KMS-11 (cell line): Measurements from ENCODE around the gene BPIFA1.
A peak's percentile ranks its signal among the peaks of the same experiment; 100 is the strongest.

Experiments used
- H2AFZ ChIP-seq: fragments of 200-600 bp; sonication (generic); 2 replicates; pipeline ENCODE4 v1.6.1; 2016; ENCODE audit warnings: antibody characterized with exemption, mixed run types, low read depth
- H3K27ac ChIP-seq: fragments of 200-600 bp; sonication (generic); 2 replicates; pipeline ENCODE4 v1.6.1; 2016; ENCODE audit warnings: mild to moderate bottlenecking, mixed run types
- H3K27me3 ChIP-seq: fragments of 200-600 bp; sonication (generic); 2 replicates; pipeline ENCODE4 v1.6.1; 2017; ENCODE audit warnings: mild to moderate bottlenecking, low read depth, mixed run types, moderate library complexity; ENCODE audit not compliant: insufficient read depth
- H3K36me3 ChIP-seq: fragments of 200-600 bp; sonication (generic); 2 replicates; pipeline ENCODE4 v1.6.1; 2017; ENCODE audit warnings: mild to moderate bottlenecking, mixed run types; ENCODE audit not compliant: insufficient read depth
- H3K4me1 ChIP-seq: fragments of 200-600 bp; sonication (generic); 2 replicates; pipeline ENCODE4 v1.6.1; 2016; ENCODE audit warnings: mild to moderate bottlenecking, low read depth, mixed run types; ENCODE audit not compliant: poor library complexity, severe bottlenecking
- H3K4me2 ChIP-seq: fragments of 200-600 bp; sonication (generic); 2 replicates; pipeline ENCODE4 v1.7.0; 2016; ENCODE audit warnings: mild to moderate bottlenecking, mixed run types
- H3K4me3 ChIP-seq: fragments of 200-600 bp; sonication (generic); IDR thresholded peaks from 2 replicates; pipeline ENCODE4 v1.6.1; 2017; ENCODE audit warnings: low read depth, low read length, mixed read lengths; ENCODE audit not compliant: insufficient read depth
- H3K79me2 ChIP-seq: fragments of 200-600 bp; sonication (generic); 2 replicates; pipeline ENCODE4 v1.6.1; 2016; ENCODE audit warnings: low read depth, mixed run types; ENCODE audit not compliant: insufficient read depth
- H3K9ac ChIP-seq: fragments of 200-600 bp; sonication (generic); 2 replicates; pipeline ENCODE4 v1.6.1; 2016; ENCODE audit warnings: mild to moderate bottlenecking, mixed run types
- H4K20me1 ChIP-seq: fragments of 200-600 bp; sonication (generic); 2 replicates; pipeline ENCODE4 v1.6.1; 2016; ENCODE audit warnings: mild to moderate bottlenecking, mixed run types; ENCODE audit not compliant: insufficient read depth
- TF ChIP-seq, protein P1 (sequence below): fragments of 200-600 bp; sonication (generic); conservative IDR thresholded peaks from 2 replicates; pipeline ENCODE4 v1.6.1; 2017; ENCODE audit warnings: low read depth, mild to moderate bottlenecking, antibody characterized with exemption, low read length, moderate library complexity, mixed read lengths

The BPIFA1 gene

DNA sequence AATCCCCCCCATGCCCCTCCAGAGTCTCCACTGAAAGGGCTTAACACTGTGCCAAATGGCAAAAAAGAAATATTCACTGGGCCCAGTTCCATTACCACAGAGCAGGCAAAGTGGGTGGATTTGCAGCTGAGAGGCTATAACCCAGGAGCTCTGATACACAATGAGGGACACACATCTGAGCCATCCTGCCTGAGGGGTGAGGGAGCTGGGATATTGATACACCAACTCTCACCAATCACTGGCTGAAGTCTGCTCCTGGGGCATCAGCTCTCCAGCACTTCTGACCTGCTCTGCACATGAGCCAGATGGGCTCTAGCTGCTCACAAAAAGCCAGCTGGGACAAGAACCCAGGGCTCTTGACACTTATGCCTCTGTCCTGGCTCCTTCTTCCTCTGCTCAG is 52.1 kb downstream of the BPIFA1 start:
- Histone ChIP-seq H3K27ac (no peak overlapping the region), H3K27me3 (peaks cover 32% of the 10 kb centered on the region; the same call in 1 of the 2 replicates), H3K36me3 (no peaks in the 10 kb centered on the region), H3K79me2 (no peaks in the 10 kb centered on the region), H3K4me2 (no peak overlapping the region), H3K9ac (no peak overlapping the region), H4K20me1 (no peaks in the 10 kb centered on the region), H2AFZ (no peak overlapping the region), H3K4me3 (no peak overlapping the region), H3K4me1 (no peaks in the 10 kb centered on the region)
- TF ChIP-seq, protein P1, sequence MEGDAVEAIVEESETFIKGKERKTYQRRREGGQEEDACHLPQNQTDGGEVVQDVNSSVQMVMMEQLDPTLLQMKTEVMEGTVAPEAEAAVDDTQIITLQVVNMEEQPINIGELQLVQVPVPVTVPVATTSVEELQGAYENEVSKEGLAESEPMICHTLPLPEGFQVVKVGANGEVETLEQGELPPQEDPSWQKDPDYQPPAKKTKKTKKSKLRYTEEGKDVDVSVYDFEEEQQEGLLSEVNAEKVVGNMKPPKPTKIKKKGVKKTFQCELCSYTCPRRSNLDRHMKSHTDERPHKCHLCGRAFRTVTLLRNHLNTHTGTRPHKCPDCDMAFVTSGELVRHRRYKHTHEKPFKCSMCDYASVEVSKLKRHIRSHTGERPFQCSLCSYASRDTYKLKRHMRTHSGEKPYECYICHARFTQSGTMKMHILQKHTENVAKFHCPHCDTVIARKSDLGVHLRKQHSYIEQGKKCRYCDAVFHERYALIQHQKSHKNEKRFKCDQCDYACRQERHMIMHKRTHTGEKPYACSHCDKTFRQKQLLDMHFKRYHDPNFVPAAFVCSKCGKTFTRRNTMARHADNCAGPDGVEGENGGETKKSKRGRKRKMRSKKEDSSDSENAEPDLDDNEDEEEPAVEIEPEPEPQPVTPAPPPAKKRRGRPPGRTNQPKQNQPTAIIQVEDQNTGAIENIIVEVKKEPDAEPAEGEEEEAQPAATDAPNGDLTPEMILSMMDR = no peak

DNA sequence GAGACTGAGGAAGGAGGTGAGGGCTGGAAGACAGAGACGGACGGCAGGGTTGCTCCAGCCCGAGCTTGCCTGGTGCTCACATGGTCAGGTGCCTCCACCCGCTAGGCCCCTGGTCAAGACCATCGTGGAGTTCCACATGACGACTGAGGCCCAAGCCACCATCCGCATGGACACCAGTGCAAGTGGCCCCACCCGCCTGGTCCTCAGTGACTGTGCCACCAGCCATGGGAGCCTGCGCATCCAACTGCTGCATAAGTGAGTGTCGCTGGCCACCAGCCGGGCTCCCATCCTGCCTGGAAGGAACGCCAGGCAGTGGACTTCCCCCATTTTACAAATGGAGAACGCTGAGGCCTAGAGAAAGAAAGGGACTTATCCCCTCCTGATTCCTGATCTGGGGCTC is 55.1 kb downstream of the BPIFA1 start:
- H4K20me1 ChIP-seq = no peaks in the 10 kb centered on the region
- peaks cover 20% of the 10 kb centered on the region; the same call in 1 of the 2 replicates for H3K27me3 ChIP-seq
- H3K4me1 ChIP-seq = no peaks in the 10 kb centered on the region
- no peak overlapping the region for H3K4me2 ChIP-seq
- H3K9ac ChIP-seq = no peak overlapping the region
- TF ChIP-seq, protein P1 = no peak
- no peaks in the 10 kb centered on the region for H3K36me3 ChIP-seq
- H3K4me3 ChIP-seq = no peak overlapping the region
- no peak overlapping the region for H2AFZ ChIP-seq
- no peaks in the 10 kb centered on the region for H3K79me2 ChIP-seq
- H3K27ac ChIP-seq = no peak overlapping the region

DNA sequence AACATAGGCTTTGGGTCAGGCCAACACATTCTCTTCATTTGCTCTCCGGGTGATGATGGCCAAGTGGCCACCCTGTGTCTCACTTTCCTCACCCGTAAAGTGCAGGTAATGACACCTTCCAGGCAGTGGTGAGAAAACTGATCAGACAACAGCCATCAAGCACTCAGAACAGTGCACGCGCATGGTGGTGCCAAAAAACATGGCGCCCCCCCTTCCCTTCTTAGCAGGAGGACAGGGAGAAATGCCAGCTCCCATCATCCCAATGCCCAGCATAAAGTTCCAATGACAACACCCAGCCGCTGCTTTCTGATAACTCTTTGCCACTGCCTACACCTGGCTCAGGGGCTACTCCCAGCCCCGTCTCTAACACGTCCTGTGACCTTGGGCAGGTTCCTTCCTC is 55.6 kb downstream of the BPIFA1 start:
- H3K4me2 ChIP-seq = no peak overlapping the region

GRCh38 chr20:33291830-33292355 is 56.1 kb downstream of the BPIFA1 start:
- Histone ChIP-seq H4K20me1 (no peaks in the 10 kb centered on the region), H3K36me3 (no peaks in the 10 kb centered on the region), H3K4me3 (no peak overlapping the region), H3K27ac (no peak overlapping the region), H3K27me3 (peaks cover 14% of the 10 kb centered on the region), H3K9ac (no peak overlapping the region), H3K4me1 (no peaks in the 10 kb centered on the region), H3K79me2 (no peaks in the 10 kb centered on the region), H3K4me2 (no peak overlapping the region), H2AFZ (no peak overlapping the region)
- TF ChIP-seq, protein P1 = peak; percentile 100

More for the DNA sequence above, 55.6 kb downstream of the BPIFA1 start:
- TF ChIP-seq, protein P1 = no peak
- no peak overlapping the region for H3K27ac ChIP-seq
- peaks cover 19% of the 10 kb centered on the region for H3K27me3 ChIP-seq
- no peaks in the 10 kb centered on the region for H4K20me1 ChIP-seq
- no peaks in the 10 kb centered on the region for H3K36me3 ChIP-seq
- no peaks in the 10 kb centered on the region for H3K4me1 ChIP-seq
- H3K79me2 ChIP-seq = no peaks in the 10 kb centered on the region
- no peak overlapping the region for H3K4me3 ChIP-seq
- no peak overlapping the region for H3K9ac ChIP-seq
- H2AFZ ChIP-seq = no peak overlapping the region
